HG02943 (cell line): ENCODE measurements around the gene HSD17B8.
A peak's percentile ranks its signal among the peaks of the same experiment; 100 is the strongest.

ENCODE experiments used
- ATAC-seq: cut with Tn5 transposase; IDR thresholded peaks from one replicate; pipeline ENCODE4 v1.9.1; 2021; ENCODE audit warnings: mild to moderate bottlenecking, low read depth, moderate library complexity; ENCODE audit not compliant: unreplicated experiment

Gene HSD17B8

DNA sequence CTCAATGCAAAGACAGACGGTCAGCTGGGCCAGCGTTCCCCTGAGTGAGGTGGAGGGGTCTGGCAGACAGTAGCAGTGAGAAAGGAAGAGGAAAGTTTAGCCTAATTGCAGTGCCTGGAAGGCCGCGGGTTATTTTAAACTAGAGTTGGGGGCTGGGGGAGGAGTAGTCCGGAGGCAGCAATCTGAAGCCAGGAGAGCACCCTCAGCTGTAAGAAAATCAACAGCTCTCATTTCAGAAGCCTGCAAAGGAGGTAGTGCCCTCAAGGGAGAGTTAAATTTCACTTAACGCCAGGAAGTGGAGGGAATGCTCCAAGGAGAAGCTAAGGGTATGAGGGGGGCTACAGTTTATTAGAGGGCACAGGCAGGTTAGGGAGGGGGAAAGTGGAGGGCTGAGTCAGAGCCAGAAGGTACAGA, 30.8 kb downstream of the HSD17B8 start:
- no peak for ATAC-seq

DNA sequence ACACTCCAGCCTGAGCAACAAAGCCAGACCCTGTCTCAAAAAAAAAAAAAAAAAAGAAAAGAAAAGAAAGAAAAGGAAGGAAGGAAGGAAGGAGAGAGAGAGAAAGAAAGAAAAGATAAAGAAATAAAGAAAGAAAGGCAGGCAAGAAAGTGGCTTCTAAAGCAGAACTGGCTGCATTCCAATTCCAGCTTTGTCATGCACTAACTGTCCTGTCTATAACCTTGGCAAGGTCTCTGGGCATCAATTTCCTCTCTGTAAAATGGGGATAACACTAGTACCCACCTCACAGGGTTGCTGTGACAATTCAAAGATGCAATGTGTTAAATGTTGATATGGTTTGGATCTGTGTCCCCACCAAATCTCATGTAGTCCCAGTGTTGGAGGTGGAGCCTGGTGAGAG, 31.9 kb downstream of the HSD17B8 start:
- ATAC-seq = no peak

DNA sequence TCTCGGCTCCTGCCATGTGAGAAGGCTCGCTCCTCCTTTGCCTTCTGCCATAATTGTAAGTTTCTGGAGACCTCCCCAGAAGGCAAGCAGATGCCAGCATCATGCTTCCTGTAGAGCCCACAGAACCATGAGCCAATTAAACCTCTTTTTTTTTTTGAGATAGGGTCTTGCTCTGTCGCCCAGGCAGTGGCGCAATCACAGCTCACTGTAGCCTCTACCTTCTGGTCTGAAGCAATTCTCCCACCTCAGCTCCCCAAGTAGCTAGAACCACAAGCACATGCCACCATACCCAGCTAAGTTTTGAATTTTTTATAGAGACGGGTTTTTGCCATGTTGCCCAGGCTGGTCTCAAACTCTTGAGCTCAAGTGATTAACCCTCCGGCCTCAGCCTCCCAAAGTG, 32.4 kb downstream of the HSD17B8 start:
- ATAC-seq = no peak

DNA sequence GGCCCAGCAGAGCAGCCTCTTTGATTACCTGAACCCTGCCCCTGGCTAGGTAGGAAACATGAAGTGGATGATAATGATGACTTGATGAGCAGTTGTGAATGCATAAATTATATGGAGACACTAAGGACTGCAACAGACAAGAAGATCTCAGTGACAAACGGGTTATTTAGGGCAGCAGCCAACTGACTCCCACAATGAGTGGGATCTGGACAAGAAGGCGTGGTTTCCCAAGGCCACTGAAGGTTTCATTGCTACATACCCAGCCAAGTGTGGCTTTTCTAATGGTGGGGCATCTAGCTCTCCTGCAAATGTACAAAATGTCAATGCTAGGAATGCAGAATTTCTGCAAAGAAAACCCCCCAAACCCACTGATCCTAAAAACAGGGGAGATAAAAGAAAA, 33.3 kb downstream of the HSD17B8 start:
- ATAC-seq = no peak

DNA sequence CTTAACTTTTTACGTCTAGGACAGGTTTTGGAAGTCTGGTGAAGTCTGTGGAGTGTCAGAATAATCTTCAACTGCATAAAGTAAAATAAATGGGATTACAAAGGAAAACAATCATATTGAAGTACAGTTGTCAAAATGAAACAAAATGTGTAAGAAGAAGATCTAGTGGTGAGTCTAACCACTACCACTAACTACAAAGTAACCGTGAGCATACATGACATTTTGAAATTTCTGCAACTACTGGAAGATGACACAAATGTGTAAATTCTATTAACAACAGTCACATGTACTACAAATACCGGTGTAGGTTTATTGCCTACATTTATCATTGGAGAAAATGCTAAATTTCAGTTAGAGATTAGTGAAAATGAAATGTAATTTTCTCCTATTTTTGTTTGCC, 37.5 kb downstream of the HSD17B8 start:
- ATAC-seq = no peak

DNA sequence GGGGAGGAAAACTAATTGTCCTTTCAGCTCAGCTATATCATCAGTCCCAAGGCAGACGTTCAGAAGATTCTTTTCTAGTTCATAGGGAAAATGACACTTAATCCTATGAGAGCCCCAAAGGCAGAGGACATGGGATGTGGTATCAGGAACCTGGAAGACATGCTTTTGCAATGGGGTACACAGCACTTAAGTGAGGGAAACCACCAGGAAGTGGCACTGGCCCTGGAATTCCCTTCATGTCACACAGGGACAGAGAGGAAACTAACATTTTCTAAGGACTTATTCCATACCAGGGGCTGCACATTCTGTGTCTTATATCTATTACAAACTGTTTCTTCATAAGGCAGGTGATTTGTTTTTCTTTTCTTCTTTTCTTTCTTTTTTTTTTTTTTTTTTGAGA, 39.0 kb downstream of the HSD17B8 start:
- no peak for ATAC-seq

DNA sequence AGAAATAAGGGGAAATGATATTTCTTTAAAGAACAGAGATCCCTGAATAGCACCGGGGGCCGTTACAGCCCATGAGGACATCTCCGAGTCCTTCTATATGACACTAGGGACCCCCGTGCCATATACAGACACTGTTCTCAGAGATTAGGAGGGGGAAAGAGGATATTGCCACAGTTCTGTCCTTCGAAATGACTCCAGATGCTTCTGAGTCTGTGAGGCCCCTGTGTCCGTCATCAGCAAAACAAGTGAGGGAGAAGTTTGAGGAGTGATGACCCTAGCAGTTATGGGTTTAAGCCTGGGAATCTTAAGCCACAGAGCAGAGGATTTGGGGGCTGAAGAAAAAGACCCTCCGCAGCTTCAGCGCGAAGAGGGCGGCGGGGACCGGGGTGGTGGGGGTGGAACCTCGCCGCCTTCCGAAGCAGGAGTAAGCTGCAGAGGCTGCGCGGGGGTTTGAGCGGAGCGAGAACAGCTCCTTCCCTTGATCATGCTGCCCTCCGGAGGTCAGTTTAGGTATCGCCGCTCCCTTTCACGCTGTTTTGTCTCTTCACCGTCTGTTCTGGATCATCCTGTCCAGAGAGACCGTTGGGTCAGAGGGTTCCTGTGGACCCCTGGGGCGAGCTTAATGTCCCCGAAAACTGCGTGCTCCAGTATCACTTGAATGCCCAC, 43.7 kb downstream of the HSD17B8 start:
- peak; percentile 41 for ATAC-seq

DNA sequence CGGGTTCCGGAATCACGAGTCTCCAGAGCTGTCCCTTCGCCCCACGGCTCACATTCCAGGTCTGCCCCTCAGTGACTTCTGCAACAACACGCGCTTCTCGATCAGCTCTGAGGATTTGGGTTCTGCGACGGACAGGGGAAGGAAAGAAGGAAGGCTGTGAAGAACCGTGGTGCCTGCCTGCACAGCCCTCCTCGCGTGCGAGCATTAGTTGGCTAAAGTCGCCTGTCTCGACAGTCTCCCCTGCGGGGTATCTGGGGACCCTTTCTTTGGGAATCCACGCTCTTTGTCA, 44.1 kb downstream of the HSD17B8 start:
- ATAC-seq = no peak

DNA sequence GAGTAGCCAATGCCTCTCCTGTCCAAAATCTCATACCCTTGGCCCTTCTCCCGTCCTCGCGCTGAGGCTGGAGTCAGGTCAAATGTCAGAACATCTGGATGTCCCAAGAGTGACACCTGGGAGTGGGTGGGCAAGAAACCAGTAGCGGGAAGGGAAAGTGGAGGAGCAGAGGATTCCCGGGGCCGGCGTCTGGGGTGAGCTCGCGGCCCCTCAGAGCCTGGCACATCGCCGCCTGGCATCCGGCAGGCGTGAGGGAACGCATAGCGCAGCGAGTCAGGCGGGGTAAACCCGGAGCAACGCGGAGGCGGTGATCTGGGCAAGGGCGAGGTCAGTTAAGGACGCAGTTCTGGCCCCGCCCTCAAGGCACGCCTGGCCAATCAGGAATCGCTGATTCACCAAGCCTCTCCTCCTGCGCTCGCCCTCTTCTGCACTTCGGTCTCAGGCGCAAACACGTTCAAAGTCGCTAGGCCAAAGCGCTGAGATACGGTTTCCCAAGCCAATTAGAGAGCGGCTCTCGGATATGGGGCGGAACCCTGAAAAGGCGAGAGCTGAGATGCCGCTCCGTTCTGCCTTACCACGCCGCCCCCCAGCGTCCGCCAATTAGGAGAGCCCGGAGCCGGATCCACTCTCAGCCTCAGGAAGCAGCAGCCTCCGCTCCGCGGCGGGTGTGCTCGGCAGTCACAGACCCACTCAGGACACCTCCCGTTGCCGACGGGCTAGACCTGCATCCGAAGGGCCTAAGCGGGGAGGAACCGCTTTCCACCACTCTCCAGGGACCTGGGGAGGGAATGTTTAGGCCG, 44.7 kb downstream of the HSD17B8 start:
- peak; percentile 80 for ATAC-seq

DNA sequence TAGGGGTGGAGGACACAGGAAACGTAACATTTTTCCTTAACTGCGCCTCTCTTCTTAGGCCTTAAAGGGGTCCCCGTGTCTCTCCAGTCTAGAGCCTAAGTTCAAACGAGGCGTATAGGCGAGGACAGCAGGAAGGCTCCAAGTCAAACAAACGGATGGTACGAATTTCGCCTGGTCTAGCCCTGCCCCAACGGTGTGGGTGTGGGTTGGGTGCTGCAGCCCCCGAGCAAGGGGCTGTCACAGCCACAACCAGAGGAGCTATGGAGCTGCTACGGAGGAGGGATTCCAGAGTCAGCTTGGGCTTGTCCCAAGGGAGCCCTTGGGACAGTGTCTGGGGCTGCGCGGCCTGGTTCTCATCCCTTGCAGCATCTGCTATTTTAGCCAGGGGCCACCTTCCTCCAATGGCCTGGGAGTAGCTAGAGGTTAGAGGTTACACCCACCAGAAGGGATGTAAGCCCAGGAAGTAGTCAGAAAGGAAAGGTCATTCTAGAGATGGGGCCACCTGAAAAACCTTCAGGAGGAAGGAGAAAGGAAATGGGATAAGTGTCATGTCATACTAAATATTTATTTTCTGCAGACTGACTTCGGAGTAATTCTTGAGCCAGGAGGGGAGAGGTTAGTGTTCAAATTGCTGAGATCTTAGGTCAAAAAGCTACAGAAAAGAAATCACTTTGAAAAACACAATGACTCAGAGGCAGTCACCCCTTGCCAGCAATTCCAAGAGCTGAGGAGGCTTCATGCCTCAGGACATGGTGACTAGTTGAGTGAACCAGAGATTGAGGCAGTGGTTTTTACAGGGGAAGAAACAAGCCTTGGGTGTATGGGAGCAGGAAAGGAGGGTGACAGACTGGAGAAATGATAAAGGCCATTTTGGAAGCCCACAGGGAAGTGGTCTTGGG, 45.5 kb downstream of the HSD17B8 start:
- ATAC-seq = no peak

DNA sequence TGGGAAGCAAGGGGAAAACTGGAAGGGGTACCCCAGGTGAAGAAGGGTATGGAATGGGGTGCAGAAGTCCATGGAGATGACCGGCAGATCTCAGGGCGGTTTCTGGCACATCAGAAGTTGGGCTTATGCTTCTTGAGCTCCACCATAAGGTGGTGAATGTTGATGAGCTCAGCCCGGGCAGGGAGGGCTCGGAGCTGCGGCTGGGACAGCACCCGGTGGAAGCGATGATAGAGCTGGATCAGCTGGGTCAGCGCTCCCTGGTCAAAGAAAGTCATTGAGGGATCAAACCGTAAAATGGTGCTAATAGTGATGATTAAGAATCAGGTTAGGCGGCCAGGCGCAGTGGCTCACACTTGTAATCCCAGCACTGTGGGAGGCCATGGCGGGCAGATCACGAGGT, 46.3 kb downstream of the HSD17B8 start:
- no peak for ATAC-seq

DNA sequence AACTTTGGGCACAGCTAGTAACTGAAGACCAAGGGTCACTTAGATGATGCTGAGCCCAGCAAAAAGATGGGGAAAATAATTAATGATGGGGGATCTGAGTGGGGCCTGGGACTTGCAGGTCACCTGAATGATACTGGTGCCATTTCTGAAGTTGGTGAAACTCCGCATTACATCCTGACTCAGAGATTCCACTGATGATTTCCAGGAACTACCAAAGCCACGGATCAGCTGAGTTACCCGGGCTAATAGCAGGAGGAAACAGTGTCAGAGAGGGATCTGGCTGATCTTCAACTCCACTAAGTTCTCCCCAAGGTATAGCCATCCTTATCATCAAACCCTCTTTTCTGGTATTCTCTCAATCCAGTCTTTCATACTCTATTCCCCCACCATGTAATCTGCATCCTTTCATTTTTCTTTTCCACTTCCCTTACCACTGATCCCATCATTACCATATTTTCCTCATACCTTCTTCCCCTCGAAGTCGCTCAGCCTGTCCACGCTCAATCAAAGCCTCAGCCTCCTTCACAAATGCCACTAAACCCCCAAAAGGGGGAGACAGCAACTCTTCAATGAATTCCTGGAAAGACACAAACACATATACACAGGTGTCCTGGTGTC, 47.0 kb downstream of the HSD17B8 start:
- ATAC-seq = no peak

DNA sequence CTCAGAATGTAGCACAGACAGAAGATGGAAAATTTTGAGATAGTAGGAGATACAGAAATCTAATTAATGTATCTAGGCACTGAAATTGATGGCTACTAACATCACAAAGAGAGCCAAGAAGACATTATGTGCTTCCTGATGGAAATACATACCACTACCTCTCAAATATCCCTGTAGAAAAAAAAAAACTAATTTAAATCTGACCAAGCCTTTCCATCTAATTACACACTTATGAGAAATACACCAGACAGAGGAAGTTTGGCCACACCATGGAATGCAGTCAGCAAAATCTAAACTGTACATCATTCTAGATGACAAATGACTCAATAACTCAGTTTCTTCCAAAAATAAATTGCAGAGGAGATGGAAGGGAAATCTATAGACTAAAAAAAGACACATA, 48.3 kb downstream of the HSD17B8 start:
- no peak for ATAC-seq

DNA sequence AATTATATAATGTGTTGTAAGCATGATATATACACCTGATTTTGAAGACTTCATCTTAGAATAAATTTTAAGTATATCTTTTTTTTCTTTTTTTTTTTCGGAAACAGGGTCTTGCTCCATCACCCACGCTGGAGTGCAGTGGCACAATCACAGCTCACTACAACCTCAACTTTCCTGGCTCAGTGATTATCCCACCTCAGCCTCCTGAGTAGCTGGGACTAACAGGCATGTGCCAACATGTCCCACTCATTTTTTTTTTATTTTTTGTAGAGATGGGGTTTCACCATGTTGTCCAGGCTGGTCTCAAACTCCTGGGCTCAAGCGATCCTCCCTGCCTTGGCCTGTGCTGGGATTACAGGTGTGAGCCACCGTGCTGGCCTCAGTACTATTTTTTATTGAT, 50.1 kb downstream of the HSD17B8 start:
- no peak for ATAC-seq
